ENCODE data around the gene GRIN1.
A peak's percentile ranks its signal among the peaks of the same experiment; 100 is the strongest.
"Not testable (repeated sequence)": the region's sequence is repeated elsewhere in the genome, so short reads cannot be mapped to it uniquely, and the experiment has no call there.

GRIN1 gene

DNA sequence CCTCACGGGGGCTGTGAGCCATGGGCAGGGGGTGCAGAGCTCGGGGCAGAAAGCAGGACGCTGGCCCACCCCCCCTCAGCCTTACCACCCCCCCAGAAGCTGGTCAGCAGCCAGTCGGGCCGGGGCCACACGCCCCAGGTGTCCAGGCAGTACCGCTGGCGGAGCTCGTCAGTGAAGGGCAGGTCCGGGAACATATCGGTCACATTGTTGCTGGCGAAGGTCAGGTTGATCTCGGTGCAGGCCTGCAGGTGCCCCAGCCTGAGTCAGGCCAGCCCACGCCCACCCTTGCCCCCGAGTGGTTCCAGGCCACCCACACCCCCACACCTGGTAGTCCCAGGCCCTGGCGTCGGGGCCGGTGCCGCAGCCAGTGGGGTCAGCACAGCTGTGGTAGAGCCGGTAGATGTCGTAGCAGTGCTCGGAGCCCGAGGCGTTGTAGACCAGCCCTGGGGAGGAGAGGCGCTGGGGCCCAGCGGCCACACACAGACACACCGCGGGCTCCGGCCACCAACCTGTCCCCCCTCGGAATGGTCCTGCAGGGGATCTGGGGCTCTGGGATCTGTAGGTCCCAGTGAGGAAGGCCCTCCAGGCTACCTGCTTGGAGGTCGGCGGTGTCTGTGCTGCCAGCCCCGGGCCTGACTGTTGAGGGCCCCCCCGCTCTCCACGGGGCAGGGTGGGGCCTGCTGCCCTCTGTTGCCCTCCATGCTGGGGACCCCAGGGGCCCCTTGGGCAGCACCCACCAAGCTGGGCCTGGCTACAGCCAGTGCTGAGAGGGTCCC lies 27.0 kb upstream of the GRIN1 start:
- DNase-seq (ENCODE audit: low read depth), result no peak

DNA sequence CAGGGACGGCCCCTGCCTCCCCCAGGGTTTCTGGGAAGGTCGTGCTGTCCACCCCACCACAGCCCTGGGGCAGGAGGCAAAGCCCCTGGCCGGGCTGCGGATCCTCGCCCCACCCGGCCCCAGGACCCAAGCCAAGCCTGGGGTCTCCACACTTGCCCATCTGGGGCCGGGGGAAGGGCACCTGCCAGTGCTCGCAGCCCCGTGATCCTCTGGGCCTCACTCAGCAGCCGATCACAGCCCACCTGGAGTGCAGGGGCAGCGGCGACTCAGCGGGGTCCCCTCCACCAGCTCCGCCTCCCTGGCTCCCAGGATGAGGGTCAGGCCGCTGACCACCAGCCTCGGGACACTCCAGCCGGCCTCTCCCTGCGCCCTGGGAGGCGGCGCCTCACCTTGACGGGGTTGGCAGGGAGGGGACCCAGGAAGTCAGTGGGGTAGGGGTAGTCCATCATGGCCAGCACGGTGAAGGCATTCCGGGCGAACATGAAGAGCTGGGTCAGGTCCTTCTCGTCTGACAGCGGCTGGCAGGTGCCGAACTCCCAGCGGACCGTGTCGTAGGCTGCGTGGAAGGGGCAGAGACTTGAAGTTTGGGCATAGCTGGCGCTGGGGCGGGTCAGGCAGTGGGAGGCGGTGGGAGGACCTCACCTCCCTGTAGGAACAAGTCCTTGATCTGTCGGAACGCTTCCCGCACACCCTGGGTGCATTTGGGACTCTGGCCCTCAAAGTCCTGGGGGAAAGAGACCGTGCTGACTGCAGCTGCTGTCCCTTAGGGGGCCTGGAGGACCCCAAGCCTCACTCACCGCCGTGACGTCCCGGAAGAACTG lies 26.2 kb upstream of the GRIN1 start:
- no peak for DNase-seq (ENCODE audit: low read depth)

DNA sequence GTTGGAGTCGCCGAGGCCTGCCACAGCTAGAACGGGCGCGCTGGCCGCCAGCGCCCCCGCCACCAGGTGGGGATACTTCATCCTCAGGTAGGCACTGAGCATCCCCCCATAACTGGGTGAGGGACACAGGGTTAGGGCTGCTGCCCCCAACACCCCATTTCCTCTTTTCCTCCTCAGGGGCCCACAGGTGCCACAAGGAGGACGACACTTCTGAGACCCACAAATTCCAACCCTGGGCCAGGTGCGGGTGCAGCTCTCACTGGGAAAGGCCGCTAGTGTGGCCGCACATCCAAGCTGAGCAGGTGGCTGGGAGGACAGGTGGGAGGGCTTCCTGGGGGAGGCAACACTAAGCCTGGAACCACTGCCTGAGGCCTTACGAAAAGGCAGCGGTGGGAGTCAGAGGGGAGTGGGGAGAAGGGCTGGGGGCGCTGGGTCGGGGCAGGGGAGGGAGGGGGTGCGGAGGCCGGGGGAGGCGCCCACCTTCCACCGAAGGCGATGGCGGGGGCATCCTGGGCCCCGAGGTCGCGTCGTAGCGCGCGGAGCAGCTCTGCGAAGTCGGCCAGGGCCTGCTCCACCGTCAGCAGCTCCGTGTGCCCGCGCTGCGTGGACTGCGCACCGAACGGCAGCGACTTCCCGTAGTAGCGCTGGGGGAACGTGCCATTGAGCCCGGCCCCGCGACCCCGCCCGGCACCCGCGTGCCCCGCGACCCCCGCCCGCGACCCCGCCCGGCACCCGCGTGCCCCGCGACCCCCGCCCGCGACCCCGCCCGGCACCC lies 25.4 kb upstream of the GRIN1 start:
- no peak for DNase-seq (ENCODE audit: low read depth)

DNA sequence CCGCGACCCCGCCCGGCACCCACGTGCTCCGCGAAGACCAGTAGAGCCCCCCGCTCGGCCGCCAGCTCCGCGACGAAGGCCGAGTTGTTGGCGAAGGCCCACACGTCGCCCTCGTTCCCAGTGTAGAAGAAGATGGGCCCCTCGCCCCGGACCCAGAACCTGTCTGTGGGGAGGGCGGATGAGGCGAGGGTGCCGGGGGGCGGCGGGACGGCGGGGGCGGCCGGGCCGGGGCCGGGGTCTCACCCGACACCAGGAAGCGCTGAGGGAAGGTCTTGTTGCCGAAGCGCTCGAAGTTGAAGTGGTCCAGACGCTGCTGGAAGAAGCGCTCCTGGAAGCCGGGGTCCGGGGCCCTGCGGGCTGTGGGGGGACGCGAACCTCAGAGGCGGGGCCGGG lies 24.7 kb upstream of the GRIN1 start:
- no peak for DNase-seq (ENCODE audit: low read depth)

DNA sequence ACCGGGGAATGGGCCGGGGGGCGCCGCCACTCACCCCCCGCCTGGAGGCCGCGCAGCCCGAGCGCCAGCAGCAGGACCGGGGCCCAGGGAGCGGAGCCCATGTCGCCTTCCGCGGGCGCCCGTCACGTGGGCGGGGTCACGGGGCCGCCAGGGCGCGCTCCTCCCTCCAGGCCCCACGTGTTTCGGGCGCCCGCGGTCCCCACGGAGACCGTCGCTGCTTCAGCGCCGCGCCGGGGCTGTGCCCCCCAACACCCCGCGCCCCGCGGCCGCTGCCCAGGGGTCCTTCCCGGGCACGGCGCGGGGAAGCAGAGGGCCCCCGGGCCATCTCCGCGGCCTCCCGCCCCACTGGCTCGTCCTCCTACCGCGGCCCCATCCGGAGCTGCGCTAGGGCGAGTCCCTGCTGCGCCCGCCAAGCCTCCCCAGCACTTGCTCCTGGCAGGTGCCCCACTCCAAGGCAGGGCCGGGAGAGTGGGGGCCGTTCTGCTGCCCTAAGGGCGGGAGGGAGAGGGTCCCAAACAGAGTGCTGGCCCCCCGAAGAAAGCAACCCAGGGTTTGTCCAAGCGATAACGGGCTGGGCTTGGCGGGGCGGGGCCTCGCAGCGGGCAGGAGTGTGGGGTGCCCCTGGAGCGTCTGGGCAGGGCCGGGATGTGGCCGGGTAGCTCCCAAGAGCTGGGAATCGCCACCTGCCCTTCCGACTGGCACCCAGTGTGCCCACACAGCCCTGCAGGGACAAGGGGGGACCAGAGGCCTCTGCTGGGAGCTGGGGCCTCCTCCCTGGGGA lies 24.2 kb upstream of the GRIN1 start, which contains the start of gene DPP7:
DPP7 (minus strand) TSS at position 121 of the 781 bp plus-strand sequence; CDS start at position 101, 20 bp downstream.
- DNase-seq (ENCODE audit: low read depth), result peak; percentile 65

DNA sequence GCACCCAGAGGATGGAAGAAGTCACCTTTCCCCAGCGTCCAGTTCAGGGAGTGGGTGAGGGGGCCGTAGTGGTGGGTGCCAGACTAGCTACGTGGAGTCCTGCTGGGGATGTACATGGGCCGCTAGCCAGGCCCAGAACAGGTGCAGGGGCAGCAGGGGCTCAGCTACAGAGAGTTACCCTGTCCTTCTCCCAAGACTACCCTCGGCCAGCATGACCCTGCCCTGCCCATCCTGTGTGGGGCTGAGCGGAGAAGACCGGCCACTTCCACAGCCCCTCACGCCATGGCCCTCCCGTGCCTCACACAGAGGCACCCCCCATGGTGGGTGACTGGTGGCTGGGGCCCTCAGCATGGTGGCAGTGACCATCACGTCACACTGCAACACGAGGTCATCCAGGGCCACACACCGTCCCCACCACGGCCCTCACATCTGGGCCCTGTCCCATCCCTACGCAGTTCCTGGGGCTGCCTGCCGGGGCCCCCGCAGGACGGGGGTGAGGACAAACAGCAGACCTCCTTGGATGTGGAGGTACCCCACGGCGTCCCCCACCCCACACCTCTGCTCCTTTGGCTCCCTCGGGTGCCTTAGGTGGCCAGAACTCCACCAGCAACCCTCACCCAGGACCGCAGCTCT lies 23.4 kb upstream of the GRIN1 start:
- no peak for DNase-seq (ENCODE audit: low read depth)

DNA sequence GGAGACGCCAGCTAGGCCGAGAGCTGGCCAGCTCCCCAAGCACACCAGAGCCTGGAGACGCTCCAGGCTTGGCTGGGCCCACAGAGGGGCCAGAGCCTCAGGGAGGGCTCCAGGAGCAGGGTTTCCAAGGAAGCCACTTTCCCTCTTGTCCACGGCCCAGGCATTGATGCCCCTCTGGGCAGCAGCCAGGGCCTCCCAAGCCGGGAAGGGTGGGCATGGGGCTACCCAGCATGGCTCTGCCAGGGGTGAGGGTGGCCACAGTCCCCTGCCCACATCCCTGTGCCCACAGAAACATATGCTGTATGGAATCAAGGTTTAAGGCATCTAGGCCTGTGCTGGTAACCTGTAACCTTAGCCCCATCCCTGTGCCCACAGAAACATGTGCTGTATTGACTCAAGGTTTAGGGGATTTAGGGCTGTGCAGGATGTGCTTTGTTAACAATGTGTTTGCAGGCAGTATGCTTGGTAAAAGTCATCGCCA lies 22.9 kb upstream of the GRIN1 start:
- DNase-seq (ENCODE audit: low read depth), result no peak

DNA sequence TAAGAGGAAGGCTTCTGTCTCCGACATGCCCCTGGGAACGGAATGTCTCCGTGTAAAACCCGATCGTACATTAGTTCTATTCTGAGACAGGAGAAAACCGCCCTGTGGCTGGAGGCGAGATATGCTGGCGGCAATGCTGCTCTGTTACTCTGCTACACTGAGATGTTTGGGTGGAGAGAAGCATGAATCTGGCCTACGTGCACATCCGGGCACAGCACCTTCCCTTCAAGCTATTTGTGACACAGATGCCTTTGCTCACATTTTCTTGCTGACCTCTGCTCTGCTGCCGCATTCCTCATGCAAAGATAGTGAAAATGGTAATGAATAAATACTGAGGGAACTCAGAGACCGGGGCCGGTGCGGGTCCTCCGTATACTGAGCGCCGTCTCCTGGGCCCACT lies 22.2 kb upstream of the GRIN1 start:
- no peak for DNase-seq (ENCODE audit: low read depth)

DNA sequence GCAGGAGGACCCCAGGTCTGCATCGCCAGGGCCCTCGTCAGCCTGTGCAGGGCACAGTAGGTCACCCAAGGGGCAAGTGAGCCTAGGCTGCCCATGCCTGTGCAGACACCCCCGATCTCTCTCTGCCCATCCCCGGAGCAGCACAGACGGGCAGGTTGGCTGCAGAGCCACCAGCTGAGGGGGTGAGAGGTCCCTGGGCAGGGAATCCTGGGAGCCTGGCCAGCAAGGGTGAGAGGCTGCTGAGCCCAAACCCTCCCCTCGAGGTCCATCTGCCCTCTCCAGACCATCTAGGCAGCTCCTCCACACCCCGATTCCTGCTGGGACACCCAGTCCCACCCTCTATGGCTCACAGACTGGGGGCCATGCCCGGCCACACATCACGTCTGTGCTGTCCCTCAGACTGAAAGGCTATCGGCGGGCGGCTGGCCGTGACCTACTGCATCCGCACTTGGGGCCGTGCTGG lies 21.7 kb upstream of the GRIN1 start:
- no peak for DNase-seq (ENCODE audit: low read depth)

DNA sequence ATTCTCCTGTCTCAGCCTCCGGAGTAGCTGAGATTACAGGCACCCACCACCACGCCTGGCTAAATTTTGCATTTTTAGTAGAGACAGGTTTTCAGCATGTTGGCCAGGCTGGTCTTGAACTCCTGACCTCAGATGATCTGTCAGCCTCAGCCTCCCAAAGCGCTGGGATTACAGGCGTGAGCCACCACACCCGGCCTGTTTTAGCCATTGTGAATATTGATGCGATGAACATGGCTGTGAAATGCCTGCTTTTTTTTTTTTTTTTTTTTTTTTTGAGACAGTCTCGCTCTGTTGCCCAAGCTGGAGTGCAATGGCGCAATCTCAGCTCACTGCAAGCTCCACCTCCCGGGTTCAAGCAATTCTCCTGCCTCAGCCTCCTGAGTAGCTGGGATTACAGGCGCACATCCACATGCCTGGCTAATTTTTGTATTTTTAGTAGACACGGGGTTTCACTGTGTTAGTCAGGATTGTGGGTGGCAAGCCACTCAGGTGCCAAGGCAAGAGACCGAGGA lies 20.8 kb upstream of the GRIN1 start:
- DNase-seq (ENCODE audit: low read depth), result not testable (repeated sequence)

DNA sequence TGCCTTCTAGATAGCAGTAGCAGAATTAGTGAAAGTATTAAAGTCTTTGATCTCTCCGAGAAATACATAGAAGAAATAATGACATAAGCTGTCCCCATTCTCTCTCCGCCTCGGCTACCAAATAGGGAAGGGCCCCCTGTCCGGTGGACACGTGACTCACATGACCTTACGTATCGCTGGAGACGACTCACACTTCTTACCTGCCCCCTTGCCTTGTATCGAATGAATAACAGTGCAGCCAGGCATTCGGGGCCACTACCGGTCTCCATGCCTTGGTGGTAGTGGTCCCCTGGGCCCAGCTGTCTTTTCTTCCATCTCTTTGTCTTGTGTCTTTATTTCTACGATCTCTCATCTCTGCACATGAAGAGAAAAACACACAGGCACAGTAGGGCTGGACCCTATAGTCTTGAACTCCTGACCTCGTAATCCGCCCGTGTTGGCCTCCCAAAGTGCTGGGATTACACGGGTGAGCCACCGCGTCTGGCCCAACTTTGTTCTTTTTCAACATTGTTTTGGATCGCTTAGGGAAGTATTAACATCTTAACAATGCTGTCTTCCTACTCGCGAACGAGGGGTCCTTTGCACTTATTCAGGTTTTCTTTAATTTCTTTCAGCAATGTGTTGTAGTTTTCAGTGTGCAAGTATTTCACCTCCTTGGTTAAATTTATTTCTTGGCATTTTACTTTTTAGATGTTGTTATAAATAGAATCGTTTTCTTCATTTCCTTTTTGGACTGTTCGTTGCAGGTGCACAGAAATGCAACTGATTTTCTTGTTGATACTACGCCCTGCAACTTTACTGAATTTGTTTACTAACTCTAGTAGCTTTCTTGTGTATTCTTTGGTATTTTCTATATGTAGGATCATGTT lies 16.8 kb upstream of the GRIN1 start:
- DNase-seq (ENCODE audit: low read depth), result not testable (repeated sequence)

DNA sequence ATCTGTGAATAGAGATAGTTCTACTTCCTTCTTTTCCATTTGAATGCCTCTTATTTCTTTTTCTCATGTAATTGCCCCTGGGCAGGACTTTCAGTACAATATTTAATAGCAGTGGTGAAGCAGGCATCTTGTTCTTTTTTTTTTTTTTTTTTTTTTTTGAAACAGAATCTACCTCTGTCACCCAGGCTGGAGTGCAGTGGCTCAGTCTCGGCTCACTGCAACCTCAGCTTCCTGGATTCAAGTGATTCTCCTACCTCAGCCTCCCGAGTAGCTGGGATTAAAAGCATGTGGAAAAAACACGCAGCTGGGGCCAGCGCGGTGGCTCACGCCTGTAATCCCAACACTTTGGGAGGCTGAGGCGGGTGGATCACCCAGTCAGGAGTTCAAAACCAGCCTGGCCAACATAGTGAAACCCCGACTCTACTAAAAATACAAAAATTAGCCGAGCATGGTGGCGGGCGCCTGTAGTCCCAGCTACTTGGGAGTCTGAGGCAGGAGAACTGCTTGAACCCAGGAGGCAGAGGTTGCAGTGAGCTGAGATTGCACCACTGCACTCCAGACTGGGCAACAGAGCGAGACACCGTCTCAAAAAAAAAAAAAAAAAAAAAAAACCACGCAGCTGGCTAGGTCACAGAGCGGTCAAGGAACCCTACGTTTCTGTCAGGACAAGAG lies 16.0 kb upstream of the GRIN1 start:
- not testable (repeated sequence) for DNase-seq (ENCODE audit: low read depth)

DNA sequence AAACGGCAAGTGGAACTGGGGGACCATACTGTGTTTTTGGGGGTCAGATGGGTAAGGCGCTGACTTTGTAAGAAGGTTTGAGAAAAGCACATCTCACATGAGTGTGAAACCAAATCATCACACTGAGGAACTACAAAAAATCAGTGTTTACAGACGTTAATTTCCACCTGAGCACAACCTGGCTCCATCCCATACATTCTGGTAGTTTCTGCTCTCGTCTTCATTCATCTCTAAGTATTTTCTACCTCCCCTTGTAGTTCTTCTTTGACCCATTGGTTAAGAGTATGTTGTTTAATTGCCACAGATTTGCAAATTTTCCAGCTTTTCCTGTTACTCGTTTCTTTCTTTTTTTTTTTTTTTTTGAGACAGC lies 15.5 kb upstream of the GRIN1 start:
- no peak for DNase-seq (ENCODE audit: low read depth)

DNA sequence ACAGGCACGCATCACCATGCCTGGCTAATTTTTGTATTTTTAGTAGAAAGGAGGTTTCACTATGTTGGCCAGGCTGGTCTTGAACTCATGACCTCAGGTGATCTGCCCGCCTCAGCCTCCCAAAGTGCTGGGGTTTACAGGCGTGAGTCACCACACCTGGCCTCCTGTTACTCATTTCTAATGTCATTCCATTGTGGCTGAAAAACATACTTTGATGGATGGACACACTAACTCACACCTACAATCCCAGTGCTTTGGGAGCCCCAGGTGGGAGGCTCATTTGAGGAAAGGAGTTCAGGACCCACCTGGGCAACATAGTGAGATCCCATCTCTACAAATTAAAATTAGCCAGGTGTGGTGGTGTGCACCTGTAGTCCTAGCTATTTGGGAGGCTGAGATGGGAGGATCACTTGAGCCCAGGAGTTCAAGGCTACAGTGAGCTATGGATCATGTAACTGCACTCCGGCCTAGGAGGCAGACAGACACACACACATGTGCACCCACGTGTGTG lies 14.9 kb upstream of the GRIN1 start:
- not testable (repeated sequence) for DNase-seq (ENCODE audit: low read depth)

DNA sequence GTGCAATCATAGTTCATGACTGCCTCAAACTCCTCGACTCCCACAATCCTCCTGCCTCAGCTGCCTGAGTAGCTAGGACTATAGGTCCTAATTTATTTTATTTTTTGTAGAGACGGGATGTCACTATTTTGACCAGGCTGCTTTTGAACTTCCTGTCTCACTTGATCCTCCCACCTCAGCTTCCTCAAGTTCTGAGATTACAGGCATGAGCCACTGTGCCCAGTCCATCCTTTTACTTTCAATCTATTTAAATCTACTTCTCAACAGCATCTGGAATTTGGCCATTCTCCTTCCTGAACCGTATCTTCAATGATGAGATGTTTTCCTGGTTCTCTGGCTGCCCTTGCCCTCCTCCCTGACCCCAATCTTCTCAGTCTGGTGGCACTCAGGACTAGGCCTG lies 12.2 kb upstream of the GRIN1 start:
- DNase-seq (ENCODE audit: low read depth), result no peak

DNA sequence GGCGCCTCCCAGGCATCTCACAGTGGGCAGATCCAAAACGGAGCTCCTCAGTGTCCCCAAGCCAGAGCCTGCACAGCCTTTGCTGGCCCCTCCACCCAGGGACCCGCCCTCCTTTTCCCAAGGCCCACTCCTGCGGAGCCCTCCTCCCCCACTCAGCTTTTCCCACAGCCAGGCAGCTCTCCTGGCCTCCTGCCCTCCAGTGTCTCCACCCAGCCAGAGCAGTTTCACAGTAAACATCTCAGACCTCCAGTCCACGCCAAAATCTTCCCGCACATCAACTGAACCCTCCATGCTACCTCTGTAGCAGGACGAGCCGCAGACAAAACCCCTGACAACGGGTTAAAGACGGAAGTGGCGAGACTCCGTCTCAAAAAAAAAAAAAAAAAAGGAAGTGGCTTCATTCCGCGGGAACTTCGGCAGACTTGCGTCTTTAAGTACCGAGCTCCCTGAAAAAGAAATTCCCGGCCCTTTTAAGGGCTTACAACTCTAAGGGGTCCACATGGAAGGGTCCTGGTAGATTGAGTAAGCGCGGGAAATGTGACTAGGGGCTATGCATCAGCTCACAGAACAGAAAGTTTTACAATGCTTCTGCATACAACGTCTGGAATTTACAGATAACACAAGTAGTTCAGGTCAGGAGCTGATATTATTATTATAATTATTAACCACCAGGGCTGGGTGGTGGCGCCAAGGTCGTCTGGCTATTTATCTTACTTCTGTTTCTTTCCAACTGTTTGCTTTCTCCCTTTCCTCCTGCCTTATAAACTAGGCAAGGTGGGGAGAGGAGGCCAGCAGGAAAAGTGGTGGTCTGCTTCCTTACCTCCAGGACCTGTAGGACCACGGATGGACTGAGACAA lies 11.4 kb upstream of the GRIN1 start:
- DNase-seq (ENCODE audit: low read depth), result no peak

DNA sequence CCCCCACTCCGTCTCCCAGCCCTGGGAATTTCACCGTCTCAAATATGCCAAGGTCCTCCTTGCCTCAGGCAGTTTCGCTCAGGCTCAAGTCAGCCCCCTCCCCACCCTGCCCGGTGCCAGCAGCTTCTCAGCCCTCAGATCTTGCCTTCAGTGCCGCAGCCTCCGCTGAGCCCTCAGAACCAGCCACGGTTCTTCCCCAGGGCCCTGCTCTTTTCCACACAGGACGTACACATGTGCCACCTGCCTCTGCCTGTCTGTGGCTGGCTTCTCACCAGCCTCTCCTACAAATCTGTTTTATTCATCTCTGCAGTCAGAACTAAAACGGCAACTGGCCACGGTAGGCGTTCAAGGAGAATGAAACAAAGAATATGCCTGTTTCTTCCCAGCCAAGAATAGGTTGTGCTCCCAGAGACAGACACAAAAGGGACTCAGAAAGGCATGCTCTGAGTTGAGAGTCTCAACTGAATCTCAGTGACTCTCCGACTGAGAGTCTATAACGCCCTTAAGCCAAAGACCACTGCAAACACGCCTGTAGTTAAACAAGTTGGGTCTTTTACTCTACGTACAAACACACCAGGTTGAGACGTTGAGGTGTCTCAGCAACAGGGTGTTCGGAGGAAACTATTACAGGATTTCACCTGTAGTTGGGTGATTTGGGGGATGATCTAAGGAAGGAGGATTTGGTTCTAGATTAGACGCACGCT lies 10.6 kb upstream of the GRIN1 start:
- no peak for DNase-seq (ENCODE audit: low read depth)

Data from activated T-cell treated with anti-CD3 and anti-CD28 coated beads for 24 hours (primary cell).